ENCODE data around the gene SLC22A5.

SLC22A5 gene

GRCh38 chr5:132381614-132382013, 12.1 kb downstream of the SLC22A5 start:
- peaks cover 21% of the 10 kb centered on the region for H3K4me1 Mint-ChIP-seq
- H3K36me3 Mint-ChIP-seq (ENCODE audit: low read depth), result no peaks in the 10 kb centered on the region
- peaks cover 7% of the 10 kb centered on the region for H3K27me3 Mint-ChIP-seq (ENCODE audit: low read depth, poor library complexity)
- DNase-seq, result no peak
- no peaks in the 10 kb centered on the region for H3K9me3 Mint-ChIP-seq
- TF ChIP-seq, protein P1, sequence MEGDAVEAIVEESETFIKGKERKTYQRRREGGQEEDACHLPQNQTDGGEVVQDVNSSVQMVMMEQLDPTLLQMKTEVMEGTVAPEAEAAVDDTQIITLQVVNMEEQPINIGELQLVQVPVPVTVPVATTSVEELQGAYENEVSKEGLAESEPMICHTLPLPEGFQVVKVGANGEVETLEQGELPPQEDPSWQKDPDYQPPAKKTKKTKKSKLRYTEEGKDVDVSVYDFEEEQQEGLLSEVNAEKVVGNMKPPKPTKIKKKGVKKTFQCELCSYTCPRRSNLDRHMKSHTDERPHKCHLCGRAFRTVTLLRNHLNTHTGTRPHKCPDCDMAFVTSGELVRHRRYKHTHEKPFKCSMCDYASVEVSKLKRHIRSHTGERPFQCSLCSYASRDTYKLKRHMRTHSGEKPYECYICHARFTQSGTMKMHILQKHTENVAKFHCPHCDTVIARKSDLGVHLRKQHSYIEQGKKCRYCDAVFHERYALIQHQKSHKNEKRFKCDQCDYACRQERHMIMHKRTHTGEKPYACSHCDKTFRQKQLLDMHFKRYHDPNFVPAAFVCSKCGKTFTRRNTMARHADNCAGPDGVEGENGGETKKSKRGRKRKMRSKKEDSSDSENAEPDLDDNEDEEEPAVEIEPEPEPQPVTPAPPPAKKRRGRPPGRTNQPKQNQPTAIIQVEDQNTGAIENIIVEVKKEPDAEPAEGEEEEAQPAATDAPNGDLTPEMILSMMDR (IDR thresholded peaks at IDR 0.05), result no peak
- H3K4me3 Mint-ChIP-seq, result no peak overlapping the region
- H3K27ac Mint-ChIP-seq, result no peak overlapping the region

GRCh38 chr5:132383261-132383660, 13.8 kb downstream of the SLC22A5 start:
- H3K36me3 Mint-ChIP-seq (ENCODE audit: low read depth), result no peaks in the 10 kb centered on the region
- H3K27me3 Mint-ChIP-seq (ENCODE audit: low read depth, poor library complexity), result peaks cover 6% of the 10 kb centered on the region
- H3K4me3 Mint-ChIP-seq, result no peak overlapping the region
- peaks cover 37% of the 10 kb centered on the region for H3K4me1 Mint-ChIP-seq
- TF ChIP-seq, protein P1 (IDR thresholded peaks at IDR 0.05), result no peak
- no peak for DNase-seq
- no peaks in the 10 kb centered on the region for H3K9me3 Mint-ChIP-seq
- no peak overlapping the region for H3K27ac Mint-ChIP-seq

- Mint-ChIP-seq H3K4me1 (peaks cover 38% of the 10 kb centered on the region), H3K4me3 (no peak overlapping the region), H3K27me3 (ENCODE audit: low read depth, poor library complexity) (peaks cover 6% of the 10 kb centered on the region), H3K9me3 (no peaks in the 10 kb centered on the region), H3K27ac (no peak overlapping the region), H3K36me3 (ENCODE audit: low read depth) (no peaks in the 10 kb centered on the region)
- TF ChIP-seq, protein P1 (IDR thresholded peaks at IDR 0.05), result no peak
- DNase-seq, result no peak
Observed at GRCh38 chr5:132383984-132384383, 14.5 kb downstream of the SLC22A5 start.

GRCh38 chr5:132384506-132385050, 15.1 kb downstream of the SLC22A5 start:
- Mint-ChIP-seq H3K4me3 (no peak overlapping the region), H3K27me3 (ENCODE audit: low read depth, poor library complexity) (peaks cover 7% of the 10 kb centered on the region), H3K4me1 (peaks cover 43% of the 10 kb centered on the region), H3K36me3 (ENCODE audit: low read depth) (no peaks in the 10 kb centered on the region), H3K9me3 (no peaks in the 10 kb centered on the region), H3K27ac (no peak overlapping the region)
- TF ChIP-seq, protein P1 (IDR thresholded peaks at IDR 0.05), result no peak
- no peak for DNase-seq

GRCh38 chr5:132385326-132386105, 16.0 kb downstream of the SLC22A5 start:
- peaks cover 49% of the 10 kb centered on the region for H3K4me1 Mint-ChIP-seq
- H3K4me3 Mint-ChIP-seq, result no peak overlapping the region
- H3K27me3 Mint-ChIP-seq (ENCODE audit: low read depth, poor library complexity), result peaks cover 7% of the 10 kb centered on the region
- peak; percentile 29 for DNase-seq
- no peaks in the 10 kb centered on the region for H3K36me3 Mint-ChIP-seq (ENCODE audit: low read depth)
- H3K9me3 Mint-ChIP-seq, result no peaks in the 10 kb centered on the region
- H3K27ac Mint-ChIP-seq, result no peak overlapping the region
- TF ChIP-seq, protein P1 (IDR thresholded peaks at IDR 0.05), result peak; percentile 47

Data from nephron progenitor cell (in vitro differentiated cells).